GM18907 (cell line): Measurements from ENCODE around the gene TBL2.
"Not testable (repeated sequence)": the region's sequence is repeated elsewhere in the genome, so short reads cannot be mapped to it uniquely, and the experiment has no call there.

ENCODE experiments used
- ATAC-seq: cut with Tn5 transposase; IDR thresholded peaks from one replicate; pipeline ENCODE4 v1.9.1; 2021; ENCODE audit warnings: mild to moderate bottlenecking, moderate library complexity; ENCODE audit not compliant: unreplicated experiment

The TBL2 gene

GRCh38 chr7:73606801-73607691 lies 28.7 kb upstream of the TBL2 start:
- peak; percentile 49 for ATAC-seq

- no peak for ATAC-seq
Measured at GRCh38 chr7:73605601-73606220, 27.3 kb upstream of the TBL2 start.

- ATAC-seq: no peak
Measured at GRCh38 chr7:73602721-73603651, 24.6 kb upstream of the TBL2 start.

- no peak for ATAC-seq
Measured at GRCh38 chr7:73599916-73600315, 21.5 kb upstream of the TBL2 start.

GRCh38 chr7:73599151-73599882 lies 20.9 kb upstream of the TBL2 start:
- no peak for ATAC-seq

GRCh38 chr7:73597978-73598782 lies 19.8 kb upstream of the TBL2 start:
- no peak for ATAC-seq

- no peak for ATAC-seq
Measured at GRCh38 chr7:73596191-73597065, 18.0 kb upstream of the TBL2 start.

- no peak for ATAC-seq
Measured at GRCh38 chr7:73595358-73595757, 17.0 kb upstream of the TBL2 start.

GRCh38 chr7:73593207-73594045 lies 15.0 kb upstream of the TBL2 start:
- ATAC-seq: no peak

GRCh38 chr7:73586911-73587310 lies 8.5 kb upstream of the TBL2 start:
- ATAC-seq: no peak

- ATAC-seq: no peak
Measured at GRCh38 chr7:73585196-73585595, 6.8 kb upstream of the TBL2 start.

GRCh38 chr7:73582664-73583202 lies 4.4 kb upstream of the TBL2 start:
- no peak for ATAC-seq

- ATAC-seq: not testable (repeated sequence)
Measured at GRCh38 chr7:73581006-73581405, 2.6 kb upstream of the TBL2 start.

- peak; percentile 33 for ATAC-seq
Measured at GRCh38 chr7:73577627-73578341, 595 bp downstream of the TBL2 start.

GRCh38 chr7:73573791-73574190 lies 4.6 kb downstream of the TBL2 start:
- ATAC-seq: no peak

GRCh38 chr7:73573276-73573675 lies 5.1 kb downstream of the TBL2 start:
- ATAC-seq: no peak

GRCh38 chr7:73572767-73573186 lies 5.6 kb downstream of the TBL2 start:
- no peak for ATAC-seq
